CD14-positive monocyte (primary cell): Measurements from ENCODE around the gene SMYD3. TPM values are rescaled to one million over a fixed set of nuclear protein-coding genes. Genes with fewer than 3 reads are reported as not detected.

Source experiments
- DNase-seq, 3 donors: peaks; one replicate each; pipeline ENCODE4 v3.0.0-alpha.2; 2011 to 2022
- H2AFZ ChIP-seq: 2 replicates; pipeline ENCODE4 v1.6.0; 2012; ENCODE audit warnings: mild to moderate bottlenecking, low read depth, low read length, inconsistent platforms; ENCODE audit not compliant: insufficient read depth, poor library complexity, severe bottlenecking
- H3K27ac ChIP-seq, 2 donors: 1 replicate in 1 of 2; 2 replicates in 1 of 2; pipeline ENCODE4 v1.5.1; 2012 to 2013; ENCODE audit warnings: low read length in 2 of 2, control low read depth in 1 of 2, inconsistent platforms in 1 of 2, low read depth in 1 of 2, mild to moderate bottlenecking in 1 of 2
- H3K27me3 ChIP-seq, 2 donors: one replicate each; pipeline versions ENCODE4 v1.6.0 to v1.6.1; 2011 to 2013; ENCODE audit warnings: low read length in 2 of 2; ENCODE audit not compliant: control insufficient read depth in 2 of 2, insufficient read depth in 2 of 2
- H3K36me3 ChIP-seq, 2 donors: replicated peaks in 1 of 2; 1 replicate in 1 of 2; 2 replicates in 1 of 2; pipeline versions ENCODE4 v1.5.1 to v1.6.1; 2012 to 2013; ENCODE audit warnings: low read length in 2 of 2, control low read depth in 1 of 2, inconsistent platforms in 1 of 2, mild to moderate bottlenecking in 1 of 2; ENCODE audit not compliant: insufficient read depth in 2 of 2, control insufficient read depth in 1 of 2
- H3K4me1 ChIP-seq, 2 donors: 1 replicate in 1 of 2; 2 replicates in 1 of 2; pipeline versions ENCODE4 v1.5.1 to v1.6.1; 2012 to 2013; ENCODE audit warnings: low read length in 2 of 2, control low read depth in 1 of 2, inconsistent platforms in 1 of 2, mild to moderate bottlenecking in 1 of 2, moderate library complexity in 1 of 2; ENCODE audit not compliant: insufficient read depth in 2 of 2, control insufficient read depth in 1 of 2
- H3K4me2 ChIP-seq: replicated peaks from 2 replicates; pipeline ENCODE3; 2012; ENCODE audit warnings: low read length, moderate library complexity, mild to moderate bottlenecking; ENCODE audit not compliant: poor library complexity, severe bottlenecking; ENCODE audit errors: extremely low read depth
- H3K4me3 ChIP-seq, 3 experiments: fragments of 200-600 bp in 1 of 3; sonication (generic) in 1 of 3; replicated peaks in 1 of 3; 1 replicate in 2 of 3; 2 replicates in 1 of 3; pipeline ENCODE4 v1.5.1; 2011 to 2013; ENCODE audit warnings: low read length in 3 of 3, mild to moderate bottlenecking in 3 of 3, control low read depth in 2 of 3, low read depth in 2 of 3, inconsistent platforms in 1 of 3, moderate library complexity in 1 of 3
- H3K79me2 ChIP-seq: 2 replicates; pipeline ENCODE4 v1.6.0; 2012; ENCODE audit warnings: mild to moderate bottlenecking, control low read depth, inconsistent platforms, low read length, moderate library complexity; ENCODE audit not compliant: insufficient read depth
- H3K9ac ChIP-seq: 2 replicates; pipeline ENCODE4 v1.6.0; 2017; ENCODE audit warnings: low read length, mild to moderate bottlenecking; ENCODE audit not compliant: insufficient read depth, poor library complexity, severe bottlenecking
- H3K9me3 ChIP-seq, 2 donors: replicated peaks in 1 of 2; 1 replicate in 1 of 2; 2 replicates in 1 of 2; pipeline versions ENCODE4 v1.5.1 to v1.6.1; 2012 to 2013; ENCODE audit warnings: low read length in 2 of 2, control low read depth in 1 of 2; ENCODE audit not compliant: control insufficient read depth in 1 of 2, insufficient read depth in 1 of 2
- H4K20me1 ChIP-seq: 2 replicates; pipeline ENCODE4 v1.6.0; 2012; ENCODE audit warnings: mild to moderate bottlenecking, low read length, control low read depth, moderate library complexity; ENCODE audit not compliant: insufficient read depth
- H3K27ac Mint-ChIP-seq, 7 donors: one replicate each; pipeline ENCODE4 v1.8.0; 2020; ENCODE audit warnings: mild to moderate bottlenecking in 7 of 7, mixed read lengths in 7 of 7, moderate library complexity in 6 of 7, inconsistent platforms in 2 of 7
- H3K27me3 Mint-ChIP-seq, 3 donors: one replicate each; pipeline ENCODE4 v1.8.0; 2021 to 2022; ENCODE audit warnings: low read depth in 3 of 3, mild to moderate bottlenecking in 3 of 3, mixed read lengths in 3 of 3, moderate library complexity in 3 of 3, inconsistent platforms in 1 of 3
- H3K36me3 Mint-ChIP-seq, 2 donors: one replicate each; pipeline ENCODE4 v1.8.0; 2020; ENCODE audit warnings: mixed read lengths in 2 of 2, inconsistent platforms in 1 of 2, mild to moderate bottlenecking in 1 of 2
- H3K4me1 Mint-ChIP-seq: one replicate; pipeline ENCODE4 v1.8.0; 2020; ENCODE audit warnings: mild to moderate bottlenecking, mixed read lengths
- H3K4me3 Mint-ChIP-seq, 2 donors: one replicate each; pipeline ENCODE4 v1.8.0; 2020; ENCODE audit warnings: mild to moderate bottlenecking in 2 of 2, mixed read lengths in 2 of 2, moderate library complexity in 1 of 2
- H3K9me3 Mint-ChIP-seq, 7 donors: one replicate each; pipeline ENCODE4 v1.8.0; 2020 to 2022; ENCODE audit warnings: mixed read lengths in 7 of 7, mild to moderate bottlenecking in 6 of 7, moderate library complexity in 6 of 7, inconsistent platforms in 2 of 7
- CTCF ChIP-seq: fragments of 200-600 bp; IDR thresholded peaks from one replicate; pipeline ENCODE4 v1.8.0; 2022; ENCODE audit warnings: antibody characterized with exemption, mild to moderate bottlenecking
- WGBS: methylation state at CpG from one replicate; pipeline ENCODE4 v1.1.5; 2013; ENCODE audit warnings: missing lambda C conversion rate; ENCODE audit not compliant: insufficient coverage; 5-methylcytosine and 5-hydroxymethylcytosine counted together
- intact Hi-C, 2 donors: fragments of 100-400 bp; cut with micrococcal nuclease; formaldehyde crosslinking; loops; one replicate each; pipeline versions ENCODE4 v1.15.0 to v1.15.1; 2023
- polyA plus RNA-seq, 3 donors: library from polyadenylated mRNA; depleted of rRNA in 1 of 3; unstranded in 2 of 3; stranded (reverse) in 1 of 3; fragments of 300-500 nt in 2 of 3; fragments of >200 nt in 1 of 3; fragmentation: Illumina TruSeq in 2 of 3; gene quantifications; 1 replicate in 2 of 3; 2 replicates in 1 of 3; pipeline ENCODE4 v1.2.3, GENCODE V29; 2012 to 2021

The SMYD3 gene
- polyA plus RNA-seq, 3 donors = 2.7 to 8.4 (median 4.0) TPM

- no peak for TF ChIP-seq CTCF
- H3K36me3 ChIP-seq = no peaks in the 10 kb centered on the region
- H3K27ac ChIP-seq = no peak overlapping the region
- H3K79me2 ChIP-seq = no peaks in the 10 kb centered on the region
- H3K4me1 Mint-ChIP-seq = peaks cover 27% of the 10 kb centered on the region
- peak overlapping the region in 1 of 7 donors; percentile 47 for H3K27ac Mint-ChIP-seq
- H2AFZ ChIP-seq = no peak overlapping the region
- H3K27me3 Mint-ChIP-seq = peaks cover 0 to 3% (median 0%) of the 10 kb centered on the region in 3 donors
- no peaks in the 10 kb centered on the region for H3K9me3 ChIP-seq
- no peak overlapping the region for H3K4me3 ChIP-seq
- no peak overlapping the region for H3K4me3 Mint-ChIP-seq
- peaks cover 0 to 2% of the 10 kb centered on the region in 2 donors for H3K36me3 Mint-ChIP-seq
- DNase-seq = no peak
- H3K4me2 ChIP-seq = no peak overlapping the region
- H3K9me3 Mint-ChIP-seq = no peaks in the 10 kb centered on the region
- WGBS = no CpG with 5 or more reads among the region's 7 CpGs
- no peaks in the 10 kb centered on the region for H4K20me1 ChIP-seq
- intact Hi-C loops = no loop called here
- peaks cover 9 to 13% of the 10 kb centered on the region in 2 donors for H3K4me1 ChIP-seq
- H3K27me3 ChIP-seq = no peaks in the 10 kb centered on the region
- H3K9ac ChIP-seq = no peak overlapping the region
Measured at GRCh38 chr1:246068619-246069509, 438.2 kb downstream of the SMYD3 start.

- peaks cover 9 to 13% of the 10 kb centered on the region in 2 donors for H3K4me1 ChIP-seq
- no peak for TF ChIP-seq CTCF
- Mint-ChIP-seq H3K27ac (peak overlapping the region in 1 of 7 donors; percentile 64), H3K36me3 (peaks cover 0 to 2% of the 10 kb centered on the region in 2 donors), H3K9me3 (no peaks in the 10 kb centered on the region), H3K27me3 (peaks cover 0 to 3% (median 0%) of the 10 kb centered on the region in 3 donors), H3K4me1 (peaks cover 29% of the 10 kb centered on the region), H3K4me3 (no peak overlapping the region)
- H4K20me1 ChIP-seq = no peaks in the 10 kb centered on the region
- H3K4me2 ChIP-seq = peak overlapping the region; percentile 61
- no peak overlapping the region for H3K9ac ChIP-seq
- H3K9me3 ChIP-seq = no peaks in the 10 kb centered on the region
- H3K4me3 ChIP-seq = no peak overlapping the region
- DNase-seq = no peak
- intact Hi-C loops = no loop called here
- H3K79me2 ChIP-seq = no peaks in the 10 kb centered on the region
- H3K27ac ChIP-seq = no peak overlapping the region
- H3K36me3 ChIP-seq = no peaks in the 10 kb centered on the region
- no peak overlapping the region for H2AFZ ChIP-seq
- no peaks in the 10 kb centered on the region for H3K27me3 ChIP-seq
- no CpG with 5 or more reads among the region's 3 CpGs for WGBS
Measured at GRCh38 chr1:246068217-246068512, 438.9 kb downstream of the SMYD3 start.
